ENCODE data around the gene GLIS2. TPM values are rescaled to one million over a fixed set of nuclear protein-coding genes. Genes with fewer than 3 reads are reported as not detected.

GLIS2 gene
- total RNA-seq, 1 experiment from 2014 or later = 44.2 TPM

GRCh38 chr16:4295581-4295980, 20.3 kb upstream of the GLIS2 start:
- Histone ChIP-seq H3K4me3 (no peak overlapping the region), H3F3A (ENCODE audit: insufficient read depth, low read depth) (peaks cover 44% of the 10 kb centered on the region), H3K79me2 (ENCODE audit: low read depth) (no peaks in the 10 kb centered on the region), H3K27me3 (ENCODE audit: insufficient read depth, low read depth) (no peaks in the 10 kb centered on the region), H3K36me3 (ENCODE audit: low read depth) (no peaks in the 10 kb centered on the region), H3K27ac (no peak overlapping the region), H3K9me3 (ENCODE audit: insufficient read depth, low read depth) (no peaks in the 10 kb centered on the region), H3K4me2 (no peak overlapping the region), H3K9me2 (ENCODE audit: insufficient read depth) (no peaks in the 10 kb centered on the region), H3K4me1 (replicated peaks; ENCODE audit: insufficient read depth) (peaks cover 51% of the 10 kb centered on the region), H2AFZ (no peak overlapping the region), H4K20me1 (ENCODE audit: insufficient read depth) (no peaks in the 10 kb centered on the region)
- intact Hi-C loops (cut with micrococcal nuclease; ENCODE audit: unreplicated experiment) = loop anchor here (10.0 kb wide), 1 partner anchor 649 kb away; no protein-coding TSS in a partner anchor
- ChIA-PET CTCF (no interaction called here), POLR2A (ENCODE audit: unreplicated experiment) (no interaction called here)
- no peak for DNase-seq
- BruUV-seq (replicated peaks) = no TSS peak
- TF ChIP-seq EZH2 (IDR thresholded peaks at IDR 0.05; ENCODE audit: low read depth) (no peak), CTCF (conservative IDR thresholded peaks at IDR 0.05) (no peak)

GRCh38 chr16:4297480-4297879, 18.4 kb upstream of the GLIS2 start:
- CTCF ChIA-PET = interaction anchor here (0.7 to 1.2 kb wide), 2 partner anchors 9 to 54 kb away, joined by 3 read pairs; partner anchors contain the start of gene PAM16
- POLR2A ChIA-PET (ENCODE audit: unreplicated experiment) = interaction anchor here (0.7 kb wide), 1 partner anchor 78 kb away, joined by 5 read pairs; no protein-coding TSS in a partner anchor
- BruUV-seq (replicated peaks) = no TSS peak
- H3K4me3 ChIP-seq = no peak overlapping the region
- intact Hi-C loops (cut with micrococcal nuclease; ENCODE audit: unreplicated experiment) = loop anchor here (10.0 kb wide), 1 partner anchor 647 kb away; no protein-coding TSS in a partner anchor
- TF ChIP-seq EZH2 (IDR thresholded peaks at IDR 0.05; ENCODE audit: low read depth) = no peak
- no peak for TF ChIP-seq CTCF (conservative IDR thresholded peaks at IDR 0.05)
- no peak overlapping the region for H2AFZ ChIP-seq
- H3K79me2 ChIP-seq (ENCODE audit: low read depth) = no peaks in the 10 kb centered on the region
- H3K9me3 ChIP-seq (ENCODE audit: insufficient read depth, low read depth) = no peaks in the 10 kb centered on the region
- H3F3A ChIP-seq (ENCODE audit: insufficient read depth, low read depth) = peaks cover 44% of the 10 kb centered on the region
- H3K4me2 ChIP-seq = no peak overlapping the region
- no peaks in the 10 kb centered on the region for H4K20me1 ChIP-seq (ENCODE audit: insufficient read depth)
- 0 out of 2 replicates have a peak, but pooled peaks cover 5% of the 10 kb centered on the region for H3K36me3 ChIP-seq (ENCODE audit: low read depth)
- H3K4me1 ChIP-seq (replicated peaks; ENCODE audit: insufficient read depth) = peaks cover 44% of the 10 kb centered on the region
- no peak for DNase-seq
- no peaks in the 10 kb centered on the region for H3K9me2 ChIP-seq (ENCODE audit: insufficient read depth)
- H3K27me3 ChIP-seq (ENCODE audit: insufficient read depth, low read depth) = no peaks in the 10 kb centered on the region
- H3K27ac ChIP-seq = no peak overlapping the region

GRCh38 chr16:4298761-4299522, 16.9 kb upstream of the GLIS2 start:
- TF ChIP-seq CTCF (conservative IDR thresholded peaks at IDR 0.05) (no peak), EZH2 (IDR thresholded peaks at IDR 0.05; ENCODE audit: low read depth) (no peak)
- ChIA-PET CTCF (interaction anchor here (0.6 to 2.1 kb wide), 4 partner anchors 10 to 81 kb away, joined by 3 to 7 read pairs (median 4); no protein-coding TSS in a partner anchor), POLR2A (ENCODE audit: unreplicated experiment) (interaction anchor here (0.6 to 0.8 kb wide), 4 partner anchors 19 to 405 kb away, joined by 3 to 5 read pairs (median 4); no protein-coding TSS in a partner anchor)
- H2AFZ ChIP-seq = no peak overlapping the region
- intact Hi-C loops (cut with micrococcal nuclease; ENCODE audit: unreplicated experiment) = loop anchor here (1.0 to 10.0 kb wide), 3 partner anchors 8 to 646 kb away; no protein-coding TSS in a partner anchor
- 0 out of 2 replicates have a peak, but pooled peaks cover 5% of the 10 kb centered on the region for H3K36me3 ChIP-seq (ENCODE audit: low read depth)
- TSS peak; percentile 20 for BruUV-seq (replicated peaks)
- peak overlapping the region; percentile 73 for H3K27ac ChIP-seq
- H3K4me1 ChIP-seq (replicated peaks; ENCODE audit: insufficient read depth) = peaks cover 33% of the 10 kb centered on the region
- H3K79me2 ChIP-seq (ENCODE audit: low read depth) = no peaks in the 10 kb centered on the region
- peak; percentile 91 to 96 for DNase-seq
- H3K4me3 ChIP-seq = peak overlapping the region; percentile 15; the same call in 1 of the 2 replicates
- H3K4me2 ChIP-seq = peak overlapping the region; percentile 68
- H4K20me1 ChIP-seq (ENCODE audit: insufficient read depth) = no peaks in the 10 kb centered on the region
- no peaks in the 10 kb centered on the region for H3K27me3 ChIP-seq (ENCODE audit: insufficient read depth, low read depth)
- H3K9me2 ChIP-seq (ENCODE audit: insufficient read depth) = no peaks in the 10 kb centered on the region
- no peaks in the 10 kb centered on the region for H3K9me3 ChIP-seq (ENCODE audit: insufficient read depth, low read depth)
- peaks cover 37% of the 10 kb centered on the region for H3F3A ChIP-seq (ENCODE audit: insufficient read depth, low read depth)

Data from PC-9 (cell line).